ENCODE measurements around the gene CDH23. TPM values are rescaled to one million over a fixed set of nuclear protein-coding genes. Genes with fewer than 3 reads are reported as not detected.

CDH23 gene
- total and polyA plus RNA-seq, 2 of the 8 experiments (the other 6 are each of a cell fraction or from before 2014, with no cell fraction given): 1.9 to 4.9 TPM

DNA sequence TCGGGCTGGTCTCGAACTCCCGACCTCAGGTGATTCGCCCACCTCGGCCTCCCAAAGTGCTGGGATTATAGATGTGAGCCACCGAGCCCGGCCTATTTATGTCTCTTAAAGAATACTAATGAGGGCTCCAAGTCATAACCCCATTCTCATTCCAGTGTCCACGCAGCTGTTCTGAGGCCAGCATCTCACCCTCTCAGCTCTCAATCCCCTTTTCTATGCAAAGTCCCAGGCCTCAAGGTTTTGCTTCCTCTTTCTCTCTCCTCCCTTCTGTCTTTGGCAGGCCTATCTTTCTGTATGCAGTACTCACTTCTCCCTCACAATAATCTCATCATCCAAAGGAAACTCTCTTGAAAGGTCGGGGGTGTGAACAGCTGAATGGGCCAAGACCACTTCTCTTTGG lies 404.6 kb downstream of the CDH23 start (continued):
- TF ChIP-seq, protein P1, sequence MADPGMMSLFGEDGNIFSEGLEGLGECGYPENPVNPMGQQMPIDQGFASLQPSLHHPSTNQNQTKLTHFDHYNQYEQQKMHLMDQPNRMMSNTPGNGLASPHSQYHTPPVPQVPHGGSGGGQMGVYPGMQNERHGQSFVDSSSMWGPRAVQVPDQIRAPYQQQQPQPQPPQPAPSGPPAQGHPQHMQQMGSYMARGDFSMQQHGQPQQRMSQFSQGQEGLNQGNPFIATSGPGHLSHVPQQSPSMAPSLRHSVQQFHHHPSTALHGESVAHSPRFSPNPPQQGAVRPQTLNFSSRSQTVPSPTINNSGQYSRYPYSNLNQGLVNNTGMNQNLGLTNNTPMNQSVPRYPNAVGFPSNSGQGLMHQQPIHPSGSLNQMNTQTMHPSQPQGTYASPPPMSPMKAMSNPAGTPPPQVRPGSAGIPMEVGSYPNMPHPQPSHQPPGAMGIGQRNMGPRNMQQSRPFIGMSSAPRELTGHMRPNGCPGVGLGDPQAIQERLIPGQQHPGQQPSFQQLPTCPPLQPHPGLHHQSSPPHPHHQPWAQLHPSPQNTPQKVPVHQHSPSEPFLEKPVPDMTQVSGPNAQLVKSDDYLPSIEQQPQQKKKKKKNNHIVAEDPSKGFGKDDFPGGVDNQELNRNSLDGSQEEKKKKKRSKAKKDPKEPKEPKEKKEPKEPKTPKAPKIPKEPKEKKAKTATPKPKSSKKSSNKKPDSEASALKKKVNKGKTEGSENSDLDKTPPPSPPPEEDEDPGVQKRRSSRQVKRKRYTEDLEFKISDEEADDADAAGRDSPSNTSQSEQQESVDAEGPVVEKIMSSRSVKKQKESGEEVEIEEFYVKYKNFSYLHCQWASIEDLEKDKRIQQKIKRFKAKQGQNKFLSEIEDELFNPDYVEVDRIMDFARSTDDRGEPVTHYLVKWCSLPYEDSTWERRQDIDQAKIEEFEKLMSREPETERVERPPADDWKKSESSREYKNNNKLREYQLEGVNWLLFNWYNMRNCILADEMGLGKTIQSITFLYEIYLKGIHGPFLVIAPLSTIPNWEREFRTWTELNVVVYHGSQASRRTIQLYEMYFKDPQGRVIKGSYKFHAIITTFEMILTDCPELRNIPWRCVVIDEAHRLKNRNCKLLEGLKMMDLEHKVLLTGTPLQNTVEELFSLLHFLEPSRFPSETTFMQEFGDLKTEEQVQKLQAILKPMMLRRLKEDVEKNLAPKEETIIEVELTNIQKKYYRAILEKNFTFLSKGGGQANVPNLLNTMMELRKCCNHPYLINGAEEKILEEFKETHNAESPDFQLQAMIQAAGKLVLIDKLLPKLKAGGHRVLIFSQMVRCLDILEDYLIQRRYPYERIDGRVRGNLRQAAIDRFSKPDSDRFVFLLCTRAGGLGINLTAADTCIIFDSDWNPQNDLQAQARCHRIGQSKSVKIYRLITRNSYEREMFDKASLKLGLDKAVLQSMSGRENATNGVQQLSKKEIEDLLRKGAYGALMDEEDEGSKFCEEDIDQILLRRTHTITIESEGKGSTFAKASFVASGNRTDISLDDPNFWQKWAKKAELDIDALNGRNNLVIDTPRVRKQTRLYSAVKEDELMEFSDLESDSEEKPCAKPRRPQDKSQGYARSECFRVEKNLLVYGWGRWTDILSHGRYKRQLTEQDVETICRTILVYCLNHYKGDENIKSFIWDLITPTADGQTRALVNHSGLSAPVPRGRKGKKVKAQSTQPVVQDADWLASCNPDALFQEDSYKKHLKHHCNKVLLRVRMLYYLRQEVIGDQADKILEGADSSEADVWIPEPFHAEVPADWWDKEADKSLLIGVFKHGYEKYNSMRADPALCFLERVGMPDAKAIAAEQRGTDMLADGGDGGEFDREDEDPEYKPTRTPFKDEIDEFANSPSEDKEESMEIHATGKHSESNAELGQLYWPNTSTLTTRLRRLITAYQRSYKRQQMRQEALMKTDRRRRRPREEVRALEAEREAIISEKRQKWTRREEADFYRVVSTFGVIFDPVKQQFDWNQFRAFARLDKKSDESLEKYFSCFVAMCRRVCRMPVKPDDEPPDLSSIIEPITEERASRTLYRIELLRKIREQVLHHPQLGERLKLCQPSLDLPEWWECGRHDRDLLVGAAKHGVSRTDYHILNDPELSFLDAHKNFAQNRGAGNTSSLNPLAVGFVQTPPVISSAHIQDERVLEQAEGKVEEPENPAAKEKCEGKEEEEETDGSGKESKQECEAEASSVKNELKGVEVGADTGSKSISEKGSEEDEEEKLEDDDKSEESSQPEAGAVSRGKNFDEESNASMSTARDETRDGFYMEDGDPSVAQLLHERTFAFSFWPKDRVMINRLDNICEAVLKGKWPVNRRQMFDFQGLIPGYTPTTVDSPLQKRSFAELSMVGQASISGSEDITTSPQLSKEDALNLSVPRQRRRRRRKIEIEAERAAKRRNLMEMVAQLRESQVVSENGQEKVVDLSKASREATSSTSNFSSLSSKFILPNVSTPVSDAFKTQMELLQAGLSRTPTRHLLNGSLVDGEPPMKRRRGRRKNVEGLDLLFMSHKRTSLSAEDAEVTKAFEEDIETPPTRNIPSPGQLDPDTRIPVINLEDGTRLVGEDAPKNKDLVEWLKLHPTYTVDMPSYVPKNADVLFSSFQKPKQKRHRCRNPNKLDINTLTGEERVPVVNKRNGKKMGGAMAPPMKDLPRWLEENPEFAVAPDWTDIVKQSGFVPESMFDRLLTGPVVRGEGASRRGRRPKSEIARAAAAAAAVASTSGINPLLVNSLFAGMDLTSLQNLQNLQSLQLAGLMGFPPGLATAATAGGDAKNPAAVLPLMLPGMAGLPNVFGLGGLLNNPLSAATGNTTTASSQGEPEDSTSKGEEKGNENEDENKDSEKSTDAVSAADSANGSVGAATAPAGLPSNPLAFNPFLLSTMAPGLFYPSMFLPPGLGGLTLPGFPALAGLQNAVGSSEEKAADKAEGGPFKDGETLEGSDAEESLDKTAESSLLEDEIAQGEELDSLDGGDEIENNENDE (IDR thresholded peaks at IDR 0.05; ENCODE audit: insufficient replicate concordance, low read length): no peak
- TF ChIP-seq CEBPB (IDR thresholded peaks at IDR 0.05; ENCODE audit: low read depth, low read length): no peak
- no peak for TF ChIP-seq POLR2AphosphoS5 (IDR thresholded peaks at IDR 0.05; ENCODE audit: low read depth, low read length)
- no peak for TF ChIP-seq KDM1A (IDR thresholded peaks at IDR 0.05; ENCODE audit: borderline replicate concordance, low read length)
- TF ChIP-seq TBP (IDR thresholded peaks at IDR 0.05; ENCODE audit: low read depth, low read length): no peak
- TF ChIP-seq CHD2 (IDR thresholded peaks at IDR 0.05; ENCODE audit: low read length): no peak
- TF ChIP-seq BCL11A (IDR thresholded peaks at IDR 0.05; ENCODE audit: low read depth in 2 of 2, low read length in 2 of 2): no peak
- no peak for TF ChIP-seq TAF7 (optimal IDR thresholded peaks at IDR 0.05; ENCODE audit: borderline replicate concordance, low read depth, low read length)
- no peak for TF ChIP-seq RBBP5 (IDR thresholded peaks at IDR 0.05; ENCODE audit: borderline replicate concordance, low read depth, low read length)
- TF ChIP-seq TEAD4 (IDR thresholded peaks at IDR 0.05; ENCODE audit: low read depth, low read length): no peak
- no peak for TF ChIP-seq MAFK (IDR thresholded peaks at IDR 0.05; ENCODE audit: low read depth, low read length)
- no peak for TF ChIP-seq EGR1 (IDR thresholded peaks at IDR 0.05; ENCODE audit: borderline replicate concordance, low read depth, low read length)
- TF ChIP-seq PHF8 (conservative IDR thresholded peaks at IDR 0.05; ENCODE audit: low read depth, low read length): no peak
